Measurements from ENCODE around the gene DST.

The DST gene

DNA sequence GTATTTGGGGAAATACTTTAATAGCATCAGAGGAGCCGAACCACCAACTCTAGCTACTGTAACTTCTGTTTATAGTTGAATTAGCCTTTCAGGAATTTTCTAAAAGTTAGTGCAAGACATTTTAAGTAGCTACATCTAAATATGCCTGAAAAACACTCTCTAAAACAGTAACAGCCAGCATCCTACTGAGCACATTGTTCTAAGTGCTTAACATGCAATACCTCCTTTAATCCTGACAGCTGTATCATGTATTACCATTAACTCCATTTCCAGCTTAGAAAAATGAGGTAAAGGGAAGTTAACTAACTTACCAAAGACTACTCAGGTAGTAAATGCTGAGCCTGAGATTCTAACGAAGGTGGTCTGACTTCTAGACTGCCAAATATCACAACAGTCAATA lies 120.7 kb downstream of the DST start:
- no peak overlapping the region for H3K4me3 Mint-ChIP-seq
- H3K27ac Mint-ChIP-seq: no peak overlapping the region

DNA sequence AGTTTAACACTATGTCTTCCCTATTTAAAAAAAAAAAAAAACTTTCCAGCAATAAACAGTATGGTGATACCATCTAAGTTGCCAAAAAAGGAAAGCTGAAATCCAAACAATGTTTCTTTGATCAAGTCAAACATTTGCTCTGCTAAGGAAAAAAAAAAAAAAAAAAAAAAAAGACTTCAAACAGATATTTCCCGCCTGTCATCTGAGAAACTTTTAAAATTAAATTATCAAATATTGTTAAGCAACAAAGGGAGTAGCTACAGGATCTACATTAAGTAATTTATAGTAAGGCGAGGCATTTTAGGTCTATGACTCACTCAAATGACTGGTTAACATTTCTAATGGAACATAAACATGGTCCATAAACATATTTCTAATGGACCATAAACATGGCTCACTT lies 121.2 kb downstream of the DST start:
- ATAC-seq (replicated peaks) (no peak), DNase-seq (no peak)
- Mint-ChIP-seq H3K36me3 (peaks cover 1 to 3% of the 10 kb centered on the region in 2 donors), H3K4me1 (peaks cover 3 to 10% of the 10 kb centered on the region in 2 donors), H3K27me3 (no peaks in the 10 kb centered on the region), H3K4me3 (no peak overlapping the region), H3K9me3 (peaks cover 4 to 6% of the 10 kb centered on the region in 2 donors), H3K27ac (no peak overlapping the region)

More for the DNA sequence above, 120.7 kb downstream of the DST start:
- ATAC-seq (replicated peaks) (no peak), DNase-seq (no peak)
- Mint-ChIP-seq H3K27me3 (no peaks in the 10 kb centered on the region), H3K9me3 (peaks cover 4 to 6% of the 10 kb centered on the region in 2 donors), H3K4me1 (peaks cover 3 to 11% of the 10 kb centered on the region in 2 donors), H3K36me3 (peaks cover 1 to 3% of the 10 kb centered on the region in 2 donors)

DNA sequence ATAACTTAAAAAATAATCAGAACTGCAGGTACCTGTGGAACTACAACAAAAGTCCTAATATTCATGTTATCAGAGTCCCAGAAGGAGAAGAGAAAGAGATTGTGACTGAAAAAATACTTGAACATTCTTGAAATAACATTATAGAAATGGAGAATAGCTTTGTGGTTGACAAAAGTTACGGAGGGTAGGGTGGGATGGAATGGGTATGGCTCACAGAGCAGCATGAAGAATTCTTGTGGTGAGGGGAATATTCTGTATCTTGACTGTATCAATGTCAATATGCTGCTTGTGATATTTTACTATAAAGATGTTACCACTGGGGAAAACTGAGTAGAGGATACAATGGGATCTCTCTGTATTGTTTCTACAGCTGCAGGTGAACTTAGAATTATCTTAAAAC lies 122.5 kb downstream of the DST start:
- DNase-seq: no peak

DNA sequence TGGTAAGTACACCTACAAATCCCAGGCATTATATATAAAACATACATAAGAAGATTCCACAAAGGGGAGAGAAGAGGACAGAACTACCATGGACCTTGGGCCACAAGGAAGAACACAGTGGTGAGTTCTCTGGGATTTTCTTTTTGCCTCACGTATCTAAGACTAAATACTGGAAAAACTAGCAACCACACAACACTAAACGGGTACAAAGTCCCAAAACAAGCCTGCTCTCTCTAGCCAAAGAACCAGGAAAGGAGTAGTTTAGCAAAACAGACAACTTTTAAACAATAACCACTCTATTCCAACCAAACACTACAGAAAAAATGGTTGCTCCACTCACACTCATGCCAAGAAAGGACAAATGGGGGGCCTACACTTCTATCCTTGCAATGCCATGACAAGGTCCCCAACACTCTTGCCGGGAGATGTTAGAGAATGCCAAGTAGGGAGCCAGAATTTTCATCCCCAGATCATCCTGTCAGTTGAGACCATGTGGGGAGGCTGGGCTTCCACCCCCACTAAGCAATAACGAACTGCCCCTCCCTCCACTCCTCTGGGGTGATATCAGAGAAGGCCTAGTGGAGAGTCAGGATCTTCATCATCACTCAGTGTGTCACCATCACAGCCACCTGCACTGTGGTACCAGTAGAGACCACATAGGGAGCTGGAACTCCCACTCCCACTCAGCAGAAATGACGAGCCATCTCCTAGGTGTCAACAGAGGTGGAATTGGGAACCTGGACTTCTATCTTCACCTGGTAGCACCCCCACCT lies 123.5 kb downstream of the DST start:
- DNase-seq: no peak
- Mint-ChIP-seq H3K9me3 (peaks cover 2 to 6% of the 10 kb centered on the region in 2 donors), H3K27ac (no peak overlapping the region), H3K36me3 (no peaks in the 10 kb centered on the region), H3K4me3 (no peak overlapping the region), H3K27me3 (no peaks in the 10 kb centered on the region), H3K4me1 (peaks cover 0 to 2% of the 10 kb centered on the region in 2 donors)
- no peak for ATAC-seq (replicated peaks)

More for the DNA sequence above, 122.5 kb downstream of the DST start:
- H3K9me3 Mint-ChIP-seq: peaks cover 2 to 6% of the 10 kb centered on the region in 2 donors
- H3K36me3 Mint-ChIP-seq: no peaks in the 10 kb centered on the region
- no peak overlapping the region for H3K4me3 Mint-ChIP-seq
- ATAC-seq (replicated peaks): no peak
- peaks cover 2 to 5% of the 10 kb centered on the region in 2 donors for H3K4me1 Mint-ChIP-seq
- no peaks in the 10 kb centered on the region for H3K27me3 Mint-ChIP-seq
- no peak overlapping the region for H3K27ac Mint-ChIP-seq

DNA sequence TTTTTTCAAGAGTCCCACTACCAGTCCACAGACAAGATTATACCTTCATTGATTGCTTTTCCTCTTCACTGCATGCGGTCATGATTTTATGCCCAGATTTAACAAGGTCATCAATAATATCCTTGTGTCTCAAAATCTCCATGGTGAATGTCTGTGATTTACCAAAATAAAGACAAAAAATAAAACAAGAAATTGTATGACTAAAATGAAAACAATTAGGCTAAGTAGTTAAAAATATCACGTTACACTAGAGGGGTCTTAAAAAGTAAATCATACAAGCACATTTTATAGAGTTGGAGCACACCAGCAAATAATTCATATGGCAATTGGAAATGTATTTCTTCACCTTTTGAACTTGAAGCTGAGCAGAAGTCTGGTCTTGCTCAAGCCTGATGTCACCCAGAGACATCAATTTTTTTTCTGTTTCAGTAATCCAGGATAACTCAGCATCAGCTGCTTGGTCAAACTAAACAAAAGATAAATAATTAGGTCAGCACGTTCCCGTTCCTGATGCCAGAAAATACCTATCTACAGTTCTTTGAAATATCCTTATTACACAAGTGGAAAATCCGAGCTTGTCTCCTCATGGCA lies 125.4 kb downstream of the DST start:
- no peak for DNase-seq
- no peak overlapping the region for H3K27ac Mint-ChIP-seq

DNA sequence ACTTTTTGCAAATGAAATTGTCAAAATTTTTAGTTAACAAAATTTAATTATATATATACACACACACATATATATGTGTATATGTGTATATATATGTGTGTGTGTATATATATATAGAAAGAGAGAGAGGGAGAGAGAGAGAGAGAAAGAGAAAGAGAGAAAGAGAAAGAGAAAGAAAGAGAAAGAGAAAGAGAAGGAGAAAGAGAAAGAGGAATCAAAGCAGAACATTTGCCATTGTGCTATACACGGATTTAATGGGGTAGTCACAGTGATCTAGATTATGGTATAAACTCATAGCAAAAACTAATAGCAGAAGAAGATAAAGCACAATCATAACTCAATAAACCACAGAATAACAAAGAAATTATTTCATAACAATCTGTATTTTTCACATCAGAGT lies 126.7 kb downstream of the DST start:
- H3K4me3 Mint-ChIP-seq: no peak overlapping the region
- peaks cover 0 to 2% of the 10 kb centered on the region in 2 donors for H3K4me1 Mint-ChIP-seq
- DNase-seq (no peak), ATAC-seq (replicated peaks) (no peak)
- H3K9me3 Mint-ChIP-seq: peaks cover 2 to 6% of the 10 kb centered on the region in 2 donors
- no peak overlapping the region for H3K27ac Mint-ChIP-seq
- H3K27me3 Mint-ChIP-seq: no peaks in the 10 kb centered on the region
- H3K36me3 Mint-ChIP-seq: no peaks in the 10 kb centered on the region

More for the DNA sequence above, 125.4 kb downstream of the DST start:
- Mint-ChIP-seq H3K27me3 (no peaks in the 10 kb centered on the region), H3K4me3 (no peak overlapping the region), H3K9me3 (peaks cover 2 to 6% of the 10 kb centered on the region in 2 donors), H3K36me3 (no peaks in the 10 kb centered on the region), H3K4me1 (peaks cover 0 to 2% of the 10 kb centered on the region in 2 donors)
- no peak for ATAC-seq (replicated peaks)

DNA sequence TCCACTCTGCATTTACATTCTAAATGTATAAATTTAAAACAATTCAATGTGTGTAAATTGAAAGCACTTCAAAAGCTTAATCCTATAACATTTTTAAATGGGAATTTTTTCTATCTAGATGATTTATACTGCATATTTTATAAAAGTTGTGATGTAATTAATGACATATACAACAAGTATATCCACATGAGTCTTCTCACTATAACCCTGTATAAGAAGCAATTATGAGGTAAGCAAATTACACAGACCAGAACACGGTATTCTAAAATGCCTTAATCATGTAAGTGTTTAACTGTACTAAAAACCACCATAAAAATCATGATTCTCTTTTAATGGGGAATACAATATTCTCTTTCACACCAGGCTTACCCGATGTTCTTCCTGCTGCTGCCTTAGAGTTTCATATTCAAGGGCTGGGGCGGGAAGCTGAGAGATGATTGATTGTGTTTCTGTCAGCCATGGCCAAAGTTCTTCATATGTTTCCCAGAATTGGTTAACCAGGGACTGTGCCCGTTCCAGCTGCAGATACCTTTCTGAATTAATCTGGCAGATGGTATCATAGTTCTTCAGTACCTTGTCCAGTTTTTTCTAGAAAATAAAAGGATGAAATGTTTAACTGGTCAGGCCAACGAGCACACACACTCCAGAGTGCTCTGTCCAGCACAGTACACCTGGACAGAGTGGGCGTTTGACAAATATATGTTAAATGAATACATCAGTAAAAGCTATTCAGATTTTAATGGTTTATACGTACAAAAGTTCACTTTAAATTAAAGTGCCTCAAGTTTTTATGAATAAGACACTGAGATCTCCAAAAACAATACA lies 127.4 kb downstream of the DST start:
- Mint-ChIP-seq H3K27ac (no peak overlapping the region), H3K4me3 (no peak overlapping the region), H3K27me3 (no peaks in the 10 kb centered on the region), H3K4me1 (peaks cover 0 to 2% of the 10 kb centered on the region in 2 donors), H3K36me3 (no peaks in the 10 kb centered on the region), H3K9me3 (peaks cover 2 to 6% of the 10 kb centered on the region in 2 donors)
- DNase-seq: no peak
- ATAC-seq (replicated peaks): no peak

DNA sequence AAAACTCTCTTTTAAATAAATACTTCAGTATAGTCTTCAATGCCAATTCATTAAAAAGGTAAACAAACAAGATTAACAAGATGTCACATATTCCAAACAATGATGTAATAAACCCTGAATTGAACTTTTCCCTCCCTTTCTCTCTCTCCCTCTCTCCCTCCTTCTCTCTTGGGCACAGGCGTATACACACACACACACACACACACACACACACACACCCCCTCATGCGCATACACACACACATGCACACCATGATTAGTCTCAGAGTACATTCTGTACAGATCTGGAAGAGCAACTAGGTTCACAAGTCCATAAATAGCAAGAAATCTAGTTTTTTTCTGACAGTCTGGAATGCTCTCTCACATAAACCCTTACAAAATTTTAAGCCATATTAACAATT lies 128.3 kb downstream of the DST start:
- peaks cover 0 to 2% of the 10 kb centered on the region in 2 donors for H3K4me1 Mint-ChIP-seq
- DNase-seq: no peak
- no peaks in the 10 kb centered on the region for H3K36me3 Mint-ChIP-seq
- H3K27me3 Mint-ChIP-seq: no peaks in the 10 kb centered on the region
- no peak for ATAC-seq (replicated peaks)
- no peak overlapping the region for H3K4me3 Mint-ChIP-seq
- H3K27ac Mint-ChIP-seq: no peak overlapping the region
- H3K9me3 Mint-ChIP-seq: no peaks in the 10 kb centered on the region

DNA sequence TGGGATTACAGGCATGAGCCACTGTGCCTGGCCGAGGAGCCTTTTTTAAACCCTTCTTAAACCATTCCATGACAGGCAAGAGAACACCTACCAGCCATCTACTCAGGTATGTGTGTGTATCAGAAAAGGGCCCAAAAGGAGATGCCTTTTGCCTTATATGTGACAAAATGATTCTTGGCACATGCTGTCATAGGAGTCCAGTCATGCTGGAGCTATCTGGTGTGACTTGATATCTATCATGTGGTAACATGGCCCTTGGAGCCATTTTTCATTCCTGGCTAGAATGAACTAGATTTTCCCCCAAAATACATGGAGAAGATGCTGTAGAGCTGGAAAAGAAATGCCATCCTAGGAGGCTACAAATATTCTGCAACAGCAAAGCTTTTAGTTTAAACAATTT lies 129.1 kb downstream of the DST start:
- Mint-ChIP-seq H3K4me1 (peaks cover 0 to 2% of the 10 kb centered on the region in 2 donors), H3K9me3 (no peaks in the 10 kb centered on the region), H3K27me3 (no peaks in the 10 kb centered on the region), H3K4me3 (no peak overlapping the region), H3K36me3 (no peaks in the 10 kb centered on the region), H3K27ac (no peak overlapping the region)
- DNase-seq (no peak), ATAC-seq (replicated peaks) (no peak)

DNA sequence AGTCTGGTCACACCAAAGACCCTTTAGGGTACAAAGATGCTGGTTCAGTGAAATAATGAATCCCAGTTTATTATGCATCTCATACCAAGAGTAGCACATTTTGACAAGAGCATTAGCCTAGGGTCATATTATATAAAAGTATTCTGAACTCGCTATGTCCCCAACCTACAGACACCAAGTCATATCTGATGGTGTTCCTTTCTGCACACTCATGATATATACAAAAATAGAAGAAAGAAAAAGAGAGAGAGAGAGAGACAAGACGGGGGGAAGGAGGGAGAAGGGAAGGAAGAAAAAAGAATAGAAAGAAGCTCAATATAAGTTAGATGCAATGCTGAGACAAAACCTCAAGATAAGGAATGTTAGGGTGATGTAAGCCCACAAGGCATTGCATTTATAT lies 131.1 kb downstream of the DST start:
- Mint-ChIP-seq H3K9me3 (no peaks in the 10 kb centered on the region), H3K4me1 (peaks cover 0 to 2% of the 10 kb centered on the region in 2 donors), H3K27ac (no peak overlapping the region), H3K4me3 (no peak overlapping the region), H3K36me3 (no peaks in the 10 kb centered on the region), H3K27me3 (no peaks in the 10 kb centered on the region)
- no peak for DNase-seq
- no peak for ATAC-seq (replicated peaks)

DNA sequence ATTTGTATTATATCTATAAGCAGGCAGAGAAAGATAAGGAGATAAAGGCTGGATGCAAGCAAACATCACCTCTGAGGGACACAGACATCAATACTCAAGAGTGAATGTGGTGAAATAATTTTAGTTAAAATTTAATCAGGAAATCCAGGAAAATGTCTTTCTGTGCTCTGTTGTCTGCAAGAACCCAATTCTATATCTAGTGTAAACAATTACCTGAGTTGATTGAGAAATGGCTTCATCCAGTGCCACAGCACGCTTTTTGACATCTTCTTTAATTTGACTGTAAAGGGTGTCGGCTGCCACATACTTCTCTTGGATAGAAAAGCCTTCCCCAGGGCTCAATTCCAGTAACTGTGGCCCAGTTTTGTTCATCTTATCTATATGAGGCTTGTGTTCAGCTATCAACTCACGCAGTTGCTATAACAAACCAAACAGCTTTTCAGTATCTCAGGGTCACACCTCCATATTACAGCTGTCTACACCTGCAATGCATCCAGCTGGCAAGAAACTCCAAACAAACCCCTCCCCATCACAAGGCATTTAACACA lies 131.6 kb downstream of the DST start:
- Mint-ChIP-seq H3K27ac (no peak overlapping the region), H3K4me1 (peaks cover 0 to 1% of the 10 kb centered on the region in 2 donors), H3K4me3 (no peak overlapping the region), H3K27me3 (no peaks in the 10 kb centered on the region), H3K36me3 (no peaks in the 10 kb centered on the region), H3K9me3 (no peaks in the 10 kb centered on the region)
- DNase-seq (no peak), ATAC-seq (replicated peaks) (no peak)

DNA sequence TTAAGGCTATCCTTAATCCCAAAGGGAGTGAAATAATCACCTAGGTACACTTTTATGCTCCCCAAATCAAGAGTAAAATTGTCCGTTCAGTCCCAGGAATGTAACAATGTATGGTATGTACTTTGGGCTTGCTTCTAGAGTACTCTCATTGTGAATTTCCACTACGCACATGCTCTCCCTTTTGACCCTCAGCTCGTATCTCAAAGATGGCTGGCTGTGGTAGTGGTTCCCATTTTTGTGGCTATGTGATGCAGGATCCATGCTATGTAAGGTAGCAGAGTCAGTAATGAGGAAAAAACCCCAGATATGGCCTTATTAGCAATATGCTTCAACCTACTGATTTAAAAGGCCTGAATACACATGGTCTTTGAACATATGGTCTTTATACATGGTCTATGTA lies 133.7 kb downstream of the DST start:
- Mint-ChIP-seq H3K9me3 (no peaks in the 10 kb centered on the region), H3K27ac (no peak overlapping the region), H3K4me1 (no peaks in the 10 kb centered on the region)

DNA sequence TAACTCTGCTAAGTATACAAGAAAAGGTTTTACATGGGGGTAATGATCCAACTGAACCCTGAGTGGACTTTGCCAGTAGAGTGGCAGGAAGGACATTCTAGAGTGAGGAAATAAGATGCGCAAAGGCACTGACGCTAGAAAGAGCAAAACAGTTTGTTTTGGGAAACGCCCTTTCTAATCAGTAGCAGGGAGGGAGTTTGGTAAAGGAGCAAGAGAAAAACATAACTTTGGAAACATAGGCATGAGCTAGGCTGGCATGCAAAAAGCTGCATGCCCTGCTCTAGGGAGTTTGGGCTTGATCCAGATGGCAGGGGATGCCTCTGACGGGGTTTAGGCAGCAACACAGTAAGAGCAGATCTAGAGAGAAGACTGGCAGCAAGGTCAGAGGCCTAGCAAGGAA lies 135.2 kb downstream of the DST start:
- Mint-ChIP-seq H3K4me3 (no peak overlapping the region), H3K27ac (no peak overlapping the region), H3K9me3 (no peaks in the 10 kb centered on the region), H3K36me3 (no peaks in the 10 kb centered on the region), H3K27me3 (no peaks in the 10 kb centered on the region), H3K4me1 (no peaks in the 10 kb centered on the region)
- DNase-seq (no peak), ATAC-seq (replicated peaks) (no peak)

More for the DNA sequence above, 133.7 kb downstream of the DST start:
- Mint-ChIP-seq H3K27me3 (no peaks in the 10 kb centered on the region), H3K36me3 (no peaks in the 10 kb centered on the region), H3K4me3 (no peak overlapping the region)
- DNase-seq: no peak
- no peak for ATAC-seq (replicated peaks)

DNA sequence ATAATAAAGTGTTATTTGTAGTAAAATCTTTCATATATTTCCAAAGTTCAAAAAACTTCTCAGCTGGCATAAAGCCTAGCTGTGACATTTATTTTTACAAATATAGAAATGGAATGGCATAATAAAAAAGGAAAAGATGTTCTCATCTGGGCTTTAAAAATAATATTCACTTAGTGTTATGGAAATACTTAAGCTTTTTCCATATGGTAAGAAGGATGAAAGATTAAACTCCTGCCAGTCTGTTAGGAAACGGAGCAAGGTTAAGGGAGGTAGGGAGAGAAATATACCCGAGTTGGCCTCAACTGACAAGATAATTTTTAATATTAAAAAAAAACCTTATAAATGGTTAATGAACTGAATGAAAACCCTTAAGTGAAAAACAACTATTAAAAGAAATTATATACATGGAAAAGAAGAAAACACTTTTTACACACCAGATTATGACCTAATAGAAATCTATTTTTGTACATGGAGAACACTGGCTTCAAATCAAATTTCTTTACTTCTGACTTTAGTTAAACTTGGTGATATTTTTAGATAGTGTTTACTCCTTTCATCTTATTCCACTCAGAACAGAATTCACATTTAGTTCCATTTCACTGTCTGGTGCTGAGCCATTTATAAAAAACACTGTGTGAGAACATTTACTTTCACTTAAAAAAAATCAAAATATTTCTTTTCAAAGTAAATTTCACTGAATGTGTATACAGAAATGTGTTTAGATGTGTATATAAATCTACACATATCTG lies 137.0 kb downstream of the DST start:
- Mint-ChIP-seq H3K36me3 (no peaks in the 10 kb centered on the region), H3K4me3 (no peak overlapping the region), H3K9me3 (no peaks in the 10 kb centered on the region)

More for the DNA sequence above, 137.0 kb downstream of the DST start:
- no peak for ATAC-seq (replicated peaks)
- Mint-ChIP-seq H3K27ac (no peak overlapping the region), H3K4me1 (no peaks in the 10 kb centered on the region), H3K27me3 (no peaks in the 10 kb centered on the region)
- DNase-seq: no peak

All from stimulated activated naive B cell treated with anti-CD40 and anti-IgM and Interleukin-4, amounts not matched to agents 10 μg/mL and 1 μg/mL and 100 μg/mL, for 72 hours (primary cell).